Forelimb muscle (tissue), 1 donor: ENCODE results near the gene IPMK. TPM values are rescaled to one million over a fixed set of nuclear protein-coding genes. Genes with fewer than 3 reads are reported as not detected.
"Not testable (repeated sequence)": the region's sequence is repeated elsewhere in the genome, so short reads cannot be mapped to it uniquely, and the experiment has no call there.

Experiments used
- DNase-seq: peaks from one replicate; pipeline ENCODE4 v3.0.0-alpha.2; 2013; ENCODE audit warnings: low read depth
- polyA plus RNA-seq: library from polyadenylated mRNA; unstranded; fragments of 120-200 nt; gene quantifications from one replicate; pipeline ENCODE4 v1.2.1, GENCODE V29; 2013; ENCODE audit not compliant: insufficient read length

IPMK gene
- polyA plus RNA-seq, 1 donor, result 3.3 TPM

DNA sequence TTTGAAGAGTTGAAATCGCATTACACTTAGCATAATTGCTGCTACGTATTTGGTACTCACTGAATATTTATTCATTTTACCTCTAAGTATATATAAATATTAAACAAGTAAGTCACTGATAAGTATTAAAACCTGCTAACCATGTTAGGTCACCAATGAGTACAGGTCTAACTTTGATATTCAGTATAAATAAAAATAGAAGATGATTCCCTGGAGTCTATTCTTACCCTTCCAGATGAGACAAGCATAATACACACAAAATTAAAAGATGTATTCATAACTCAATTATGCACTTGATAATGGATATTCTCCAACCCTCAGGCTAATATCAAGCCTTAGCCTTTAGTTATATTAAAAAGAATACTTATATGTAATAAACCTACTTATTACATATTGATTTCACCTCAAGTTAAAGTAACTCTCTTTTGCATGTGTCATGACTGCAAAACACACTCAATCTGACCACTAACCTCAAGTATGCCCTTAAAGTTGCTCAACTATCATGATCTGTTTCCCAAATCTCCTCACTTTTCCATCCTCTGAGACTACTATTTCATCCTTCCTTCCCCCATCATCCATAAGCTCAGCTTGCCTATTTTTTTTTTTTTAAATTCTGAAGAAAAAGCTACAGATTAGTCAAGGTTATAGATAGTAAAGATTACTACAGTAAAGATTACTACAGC, 46.8 kb downstream of the IPMK start:
- DNase-seq, result no peak

DNA sequence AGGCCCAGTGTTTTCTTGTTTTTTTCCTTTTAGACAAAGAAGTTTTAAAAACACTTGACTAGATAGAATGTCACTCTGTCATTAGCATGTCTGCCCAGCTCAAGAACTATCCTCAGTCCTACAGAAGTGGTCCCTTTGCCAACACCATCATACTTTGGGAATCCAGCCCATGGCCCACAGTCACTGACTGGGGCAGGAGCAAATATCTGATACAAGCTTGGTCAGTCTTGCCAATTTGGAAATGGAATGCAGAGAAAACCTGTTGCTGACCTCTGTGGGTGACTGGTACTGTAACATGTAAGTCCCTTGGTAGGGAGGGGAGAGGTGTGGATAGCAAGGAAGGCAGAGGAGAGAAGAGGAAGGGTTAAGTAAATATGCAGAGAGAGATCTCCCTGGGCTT, 47.8 kb downstream of the IPMK start:
- no peak for DNase-seq

DNA sequence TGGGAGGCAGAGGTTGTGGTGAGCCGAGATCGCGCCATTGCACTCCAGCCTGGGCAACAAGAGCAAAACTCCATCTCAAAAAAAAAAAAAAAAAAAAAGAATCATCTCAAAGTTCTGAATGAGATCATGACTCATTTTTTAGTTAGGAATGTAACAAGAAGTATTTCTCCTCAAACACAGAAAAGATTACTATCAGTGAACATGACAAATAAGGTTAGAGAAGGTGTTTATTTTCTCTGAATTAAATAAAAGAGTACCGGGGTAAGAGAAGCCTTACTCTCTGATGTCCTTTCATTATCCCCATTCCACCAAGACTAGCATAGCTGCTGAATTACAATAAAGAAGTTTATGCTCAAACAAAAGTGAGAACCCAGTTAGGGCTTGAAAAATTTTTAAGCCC, 50.1 kb downstream of the IPMK start:
- no peak for DNase-seq

DNA sequence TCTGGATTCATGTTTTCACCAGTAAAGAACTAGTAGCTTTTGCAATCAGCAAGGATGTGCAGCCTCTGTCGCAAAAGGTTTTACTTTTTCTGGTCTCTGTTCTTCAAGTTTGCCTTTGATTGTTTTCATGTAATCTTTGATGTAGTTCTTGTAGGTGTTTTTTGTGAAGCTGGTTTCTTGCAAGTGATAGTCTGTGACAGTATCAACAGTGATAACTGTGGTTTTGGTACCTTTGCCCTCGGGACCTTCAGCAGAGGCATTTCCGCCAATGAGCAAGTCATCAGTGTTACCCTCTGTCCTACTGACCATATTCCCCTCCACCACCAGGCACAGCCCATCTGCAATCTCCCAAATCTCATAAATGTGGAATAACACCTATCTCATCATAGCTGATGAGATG, 55.1 kb downstream of the IPMK start:
- DNase-seq, result no peak

DNA sequence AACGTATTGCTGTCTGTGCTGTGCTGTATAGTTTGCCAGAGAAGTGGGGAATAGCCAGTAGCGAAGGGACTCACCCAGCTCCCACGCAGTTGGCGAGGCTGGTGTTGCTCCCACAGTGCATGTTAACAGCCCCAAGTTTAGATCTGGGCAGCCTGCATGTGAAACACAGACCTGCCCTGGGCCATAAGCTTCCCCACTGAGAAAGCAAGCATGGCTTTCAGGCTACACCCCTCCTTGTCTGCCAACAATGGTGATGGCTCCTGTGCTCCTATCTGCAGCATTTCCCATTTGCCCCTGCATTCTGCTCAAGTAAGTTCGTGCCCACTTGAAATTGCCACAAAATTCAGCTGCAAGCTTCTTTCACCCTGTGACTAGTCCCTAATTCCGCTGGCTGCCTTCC, 57.5 kb downstream of the IPMK start:
- DNase-seq, result no peak

DNA sequence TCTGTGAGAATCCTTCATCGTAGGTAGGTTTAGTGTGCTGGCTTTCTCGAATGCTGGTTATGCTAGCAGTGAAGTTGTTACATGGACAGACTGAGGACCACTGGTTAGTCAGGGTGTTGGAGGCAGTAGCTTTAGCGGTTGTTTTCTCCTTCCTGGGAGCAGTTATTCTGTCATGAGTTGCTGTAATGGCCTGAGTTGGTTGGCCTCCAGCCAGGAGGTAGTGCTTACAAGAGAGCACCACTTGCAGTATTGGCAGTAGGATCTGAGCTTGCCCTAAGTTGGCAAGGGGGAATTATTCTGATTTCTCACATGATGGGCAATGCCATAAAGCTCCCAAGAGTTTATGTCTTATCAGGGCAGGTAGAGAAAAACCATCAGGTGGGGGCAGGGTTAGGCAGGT, 58.0 kb downstream of the IPMK start:
- DNase-seq, result no peak

DNA sequence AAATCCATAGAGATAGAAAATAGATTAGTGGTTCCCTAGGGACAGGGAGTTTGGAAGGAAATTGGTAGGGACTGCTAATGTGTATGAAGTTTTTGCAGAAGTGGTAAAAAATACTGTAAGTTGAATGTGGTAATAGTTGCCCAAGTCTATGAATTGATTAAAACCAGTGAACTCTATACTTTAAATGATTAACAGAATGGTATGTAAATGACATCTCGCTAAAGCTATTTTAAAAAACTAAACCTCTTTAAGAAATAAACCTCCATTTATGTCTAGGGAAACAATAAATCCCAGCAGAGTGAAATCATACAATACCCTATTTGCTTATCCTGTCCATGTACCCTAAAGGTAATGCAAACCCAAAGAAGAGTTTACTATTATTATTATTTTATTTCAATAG, 61.4 kb downstream of the IPMK start:
- DNase-seq, result no peak

DNA sequence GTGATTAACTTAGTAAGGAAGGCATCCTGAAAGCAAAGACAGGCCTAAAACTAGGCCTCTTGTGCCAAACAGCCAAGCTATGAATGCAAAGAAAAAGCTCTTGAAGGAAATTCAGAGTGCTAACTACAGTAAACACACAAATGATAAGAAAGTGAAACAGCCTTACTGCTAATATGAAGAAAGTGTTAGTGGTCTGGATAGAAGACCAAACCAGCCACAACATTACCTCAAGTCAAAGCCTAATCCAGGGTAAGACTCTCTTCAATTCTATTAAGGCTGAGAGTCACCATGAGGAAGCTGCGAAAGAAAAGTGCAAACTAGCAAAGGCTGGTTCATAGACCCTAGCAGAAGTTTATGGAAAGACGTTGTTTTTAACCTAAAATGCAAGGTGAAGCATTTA, 66.0 kb downstream of the IPMK start:
- no peak for DNase-seq

DNA sequence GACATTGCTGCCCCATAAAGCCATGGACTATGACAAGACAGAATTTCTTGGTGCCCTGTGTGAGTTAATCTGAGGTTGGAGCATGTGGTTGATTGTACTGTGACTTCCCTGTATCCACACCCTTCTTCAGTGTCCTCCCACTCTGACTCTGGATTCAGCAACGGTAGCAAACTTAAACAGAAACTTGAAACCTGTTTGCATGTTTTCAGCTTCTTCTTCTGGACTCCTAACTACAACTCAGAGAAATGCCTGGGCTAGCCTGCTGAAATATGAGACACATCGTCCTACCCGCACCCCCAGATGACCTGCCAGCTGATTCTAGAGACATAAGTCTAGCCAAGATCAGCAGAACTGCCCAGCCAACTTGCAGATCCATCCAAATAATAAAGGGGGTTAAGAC, 78.4 kb downstream of the IPMK start:
- no peak for DNase-seq

DNA sequence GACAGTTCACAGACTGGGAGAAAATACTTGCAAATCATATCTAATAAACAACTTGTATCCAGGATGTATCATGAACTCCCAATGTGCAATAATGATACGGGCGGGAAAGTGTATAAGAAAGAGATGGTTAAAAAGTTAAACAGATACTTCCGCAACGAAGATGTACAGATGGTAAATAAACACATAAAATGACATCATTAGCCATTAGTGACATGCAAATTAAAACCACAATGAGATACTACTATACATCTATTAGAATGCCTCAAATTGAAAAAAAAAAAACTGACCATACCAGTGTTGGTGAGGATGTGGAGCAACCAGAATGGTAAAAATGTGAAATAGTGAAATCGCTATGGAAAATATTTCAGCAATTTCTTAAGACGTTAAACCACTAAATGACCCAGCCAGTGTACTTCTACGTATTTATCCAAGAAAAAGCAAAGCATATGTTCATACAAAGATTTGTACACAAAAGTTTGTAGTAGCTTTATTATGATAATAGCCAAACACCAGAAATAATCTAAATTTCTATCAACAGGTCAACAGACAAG, 83.5 kb downstream of the IPMK start:
- DNase-seq, result no peak

DNA sequence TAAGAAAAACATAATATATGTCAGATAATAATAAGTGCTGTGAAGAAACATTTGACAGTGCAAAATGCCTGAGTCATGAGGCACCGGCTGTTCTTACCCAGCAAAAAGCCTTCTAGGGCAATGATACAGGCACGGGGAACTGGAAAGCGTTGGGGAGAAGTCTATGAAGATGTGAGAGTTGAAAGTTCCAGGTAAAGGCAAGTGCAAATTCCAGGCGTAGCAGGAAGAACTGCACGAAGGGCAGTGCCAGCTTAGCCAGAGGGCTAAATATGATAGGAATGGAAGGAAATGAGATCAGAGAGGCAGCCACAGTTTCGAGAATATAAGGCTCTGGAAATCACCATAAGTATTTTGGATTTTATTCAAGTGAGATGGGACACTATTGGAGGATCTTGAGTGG, 87.0 kb downstream of the IPMK start:
- no peak for DNase-seq

DNA sequence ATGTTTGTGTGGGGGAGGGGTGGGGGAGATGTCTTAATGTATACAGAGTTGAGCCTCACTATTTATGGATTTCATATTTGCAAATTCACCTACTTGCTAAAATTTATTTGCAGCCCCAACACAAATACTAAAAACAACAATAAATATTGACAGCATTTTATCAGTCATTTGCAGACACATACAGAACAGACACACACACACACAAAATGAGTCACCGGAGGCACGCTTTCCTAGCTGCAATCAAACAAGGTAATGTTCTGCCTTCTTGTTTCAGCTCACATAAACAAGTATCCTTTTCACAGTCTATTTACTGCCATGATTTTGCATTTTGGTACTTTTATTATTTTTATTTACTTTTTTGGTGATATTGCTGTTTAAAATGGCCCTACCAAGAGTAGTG, 88.5 kb downstream of the IPMK start:
- no peak for DNase-seq

DNA sequence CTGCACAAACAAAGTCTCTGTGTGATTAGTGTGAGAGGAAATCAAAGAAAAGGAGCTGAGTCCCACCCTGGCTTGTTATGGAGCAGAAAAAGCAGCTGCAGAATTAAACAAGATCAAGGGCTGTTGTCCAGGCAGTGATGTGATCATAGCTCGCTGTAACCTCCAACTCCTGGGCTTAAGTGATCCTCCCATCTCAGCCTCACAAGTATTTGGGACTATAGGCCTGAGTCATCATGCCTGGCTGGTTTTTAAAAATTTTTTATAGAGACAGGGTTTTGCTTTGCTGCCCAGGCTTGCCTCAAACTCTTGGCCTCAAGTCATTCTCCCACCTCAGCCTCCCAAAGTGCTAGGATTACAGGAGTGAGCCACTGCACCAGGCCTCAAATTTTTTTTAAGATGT, 88.9 kb downstream of the IPMK start:
- DNase-seq, result no peak

DNA sequence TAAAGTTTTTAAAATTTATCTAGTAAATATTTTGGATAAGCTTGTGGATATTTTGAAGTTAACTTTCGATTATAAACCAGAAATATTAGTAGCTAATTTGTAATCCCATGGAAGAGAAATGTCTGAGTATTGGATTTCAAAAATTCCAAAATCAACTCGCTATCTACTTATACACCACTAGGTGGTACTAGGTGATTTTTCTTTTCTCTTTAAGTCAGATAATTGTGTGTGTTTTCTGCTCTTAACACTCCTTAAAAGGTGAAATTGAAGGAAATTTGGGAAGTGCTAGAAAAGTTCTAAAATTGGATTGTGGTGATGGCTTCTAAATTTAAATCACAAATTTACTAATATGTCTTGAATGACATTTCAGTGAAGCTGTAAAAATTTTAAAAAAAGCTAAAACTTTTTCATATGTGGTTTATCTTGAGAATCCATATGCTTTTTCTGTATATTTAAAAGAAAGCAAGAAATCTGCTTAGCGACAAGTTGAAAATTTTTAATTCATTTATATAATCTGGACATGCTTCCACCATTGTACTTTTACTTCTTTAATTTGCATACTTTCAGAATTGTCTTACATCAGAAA, 90.2 kb downstream of the IPMK start:
- DNase-seq, result no peak

DNA sequence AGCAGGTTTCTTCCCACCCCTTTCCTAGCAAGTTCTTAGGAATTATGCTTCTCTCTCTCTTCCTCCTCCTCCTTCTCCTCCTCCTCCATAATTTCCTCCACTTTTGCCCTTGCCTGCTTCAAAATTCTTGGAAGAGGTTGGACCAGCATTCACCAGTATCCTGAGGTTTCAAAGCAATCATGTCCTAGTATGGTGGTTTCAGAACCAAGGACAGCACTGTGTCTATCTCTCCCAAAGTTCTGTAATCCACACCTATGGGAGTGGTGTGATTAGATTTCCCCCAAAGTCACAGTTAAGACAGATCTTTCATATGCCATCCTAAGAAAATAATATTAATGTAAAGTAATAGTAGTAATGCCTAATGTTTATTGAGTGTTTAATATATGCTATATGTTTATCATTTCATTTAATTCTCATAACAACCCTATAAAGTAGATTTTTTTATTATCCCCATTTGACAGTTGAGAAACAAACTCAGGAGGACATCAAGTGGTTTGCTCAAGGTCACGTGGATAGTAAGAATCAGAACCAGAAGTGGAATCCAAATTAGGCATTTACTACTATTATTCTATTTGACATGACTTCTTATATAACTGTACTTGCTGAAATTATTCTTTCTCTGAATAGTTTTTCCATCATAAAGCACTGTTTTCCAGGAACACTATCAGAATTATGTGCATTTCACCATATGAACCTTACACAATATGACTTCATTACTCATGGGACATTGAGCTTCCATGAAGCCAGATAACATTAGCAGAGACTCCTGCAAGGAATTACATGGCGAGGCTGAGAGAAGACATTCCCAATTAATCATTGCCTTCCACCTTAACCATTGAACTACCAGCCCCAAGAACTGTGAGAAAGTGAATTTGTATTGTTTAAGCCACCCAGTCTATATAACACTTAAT, 91.4 kb downstream of the IPMK start:
- no peak for DNase-seq

DNA sequence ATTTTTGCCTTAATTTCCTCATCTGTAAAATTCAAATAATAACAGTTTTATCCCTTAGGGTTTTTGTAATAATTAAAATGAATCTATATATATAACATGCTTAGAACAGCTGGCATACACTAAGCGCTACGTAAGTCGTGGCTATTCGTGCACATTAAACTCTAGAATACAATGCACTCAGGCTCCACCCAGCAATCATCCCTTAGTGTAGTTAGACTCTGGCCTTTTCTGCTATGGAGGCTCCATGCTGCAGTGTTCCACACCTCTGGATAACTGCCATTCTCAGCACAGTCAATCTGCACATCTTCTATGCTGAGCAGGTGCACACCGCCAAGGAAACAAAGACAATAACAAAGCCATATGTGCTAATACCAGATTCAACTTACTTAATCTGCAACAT, 92.9 kb downstream of the IPMK start:
- DNase-seq, result no peak

DNA sequence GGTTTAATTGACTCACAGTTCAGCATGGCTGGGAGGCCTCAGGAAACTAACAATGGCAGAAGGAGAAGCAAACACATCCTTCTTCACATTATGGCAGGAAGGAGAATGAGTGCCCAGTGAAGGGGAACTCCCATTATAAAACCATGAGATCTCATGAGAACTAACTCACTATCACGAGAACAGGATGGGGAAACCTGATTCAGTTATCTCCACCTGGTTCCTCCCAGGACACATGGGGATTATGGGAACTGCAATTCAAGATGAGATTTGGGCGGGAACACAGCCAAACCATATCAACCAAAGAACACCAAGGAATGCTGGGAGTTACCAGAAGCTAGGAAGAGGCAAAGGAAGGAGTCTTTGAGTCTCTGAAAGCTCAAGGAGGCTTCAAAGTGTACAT, 94.3 kb downstream of the IPMK start:
- DNase-seq, result no peak

DNA sequence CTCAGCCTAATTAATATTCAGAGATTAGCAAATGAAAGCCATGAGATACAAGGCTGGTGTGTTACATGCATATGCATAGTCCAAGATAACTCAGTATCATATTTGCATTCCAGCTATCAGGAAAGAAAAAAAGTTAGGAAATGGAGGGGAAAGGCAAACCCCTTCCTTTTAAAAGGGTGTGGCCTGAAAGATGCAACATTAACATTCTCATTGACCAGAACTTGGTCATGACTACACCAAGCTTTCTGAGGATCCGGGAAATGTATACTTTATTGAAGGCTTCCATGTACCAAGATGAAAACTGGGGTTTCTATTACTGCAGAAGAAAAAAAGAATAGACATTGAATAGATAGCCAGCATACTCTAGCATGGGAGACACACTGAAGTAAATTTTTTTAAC, 96.5 kb downstream of the IPMK start:
- no peak for DNase-seq

DNA sequence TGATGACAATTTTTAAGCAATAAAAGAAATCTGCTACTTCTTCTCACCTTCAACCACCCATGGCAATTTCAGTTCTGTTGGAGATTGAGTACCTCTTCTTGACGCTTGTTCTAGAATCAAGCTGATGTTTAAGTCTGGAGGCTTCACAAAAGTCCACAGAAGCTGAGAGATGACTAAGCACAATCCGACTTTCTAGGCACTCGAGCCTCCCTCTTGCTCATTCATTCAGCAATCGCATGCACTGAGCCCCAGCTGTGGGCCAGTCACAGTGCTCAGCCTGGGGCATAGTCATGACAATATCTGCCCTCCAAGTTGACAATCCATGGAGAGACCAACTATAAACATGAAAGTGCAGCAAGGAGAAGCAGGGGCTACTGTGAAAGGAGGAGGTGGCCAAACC, 103.2 kb downstream of the IPMK start:
- no peak for DNase-seq

DNA sequence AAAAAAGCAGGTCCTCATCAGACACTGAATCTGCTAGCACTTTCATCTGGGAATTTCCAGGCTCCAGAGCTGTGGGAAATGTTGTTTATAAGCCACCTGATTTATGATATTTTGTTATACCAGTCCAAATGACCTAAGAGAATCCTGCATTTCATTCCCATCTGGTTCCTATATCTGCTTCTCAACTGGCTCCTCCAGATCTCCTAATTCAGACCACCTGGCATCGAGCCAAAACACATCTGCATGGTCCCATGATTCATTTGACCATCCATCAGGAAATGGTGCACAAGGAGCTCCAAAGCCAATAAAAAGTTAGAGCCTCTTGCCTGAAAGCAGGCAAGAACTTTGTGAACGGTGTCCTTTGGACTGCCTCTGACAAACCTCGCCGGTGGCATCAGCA, 108.9 kb downstream of the IPMK start:
- DNase-seq, result no peak

DNA sequence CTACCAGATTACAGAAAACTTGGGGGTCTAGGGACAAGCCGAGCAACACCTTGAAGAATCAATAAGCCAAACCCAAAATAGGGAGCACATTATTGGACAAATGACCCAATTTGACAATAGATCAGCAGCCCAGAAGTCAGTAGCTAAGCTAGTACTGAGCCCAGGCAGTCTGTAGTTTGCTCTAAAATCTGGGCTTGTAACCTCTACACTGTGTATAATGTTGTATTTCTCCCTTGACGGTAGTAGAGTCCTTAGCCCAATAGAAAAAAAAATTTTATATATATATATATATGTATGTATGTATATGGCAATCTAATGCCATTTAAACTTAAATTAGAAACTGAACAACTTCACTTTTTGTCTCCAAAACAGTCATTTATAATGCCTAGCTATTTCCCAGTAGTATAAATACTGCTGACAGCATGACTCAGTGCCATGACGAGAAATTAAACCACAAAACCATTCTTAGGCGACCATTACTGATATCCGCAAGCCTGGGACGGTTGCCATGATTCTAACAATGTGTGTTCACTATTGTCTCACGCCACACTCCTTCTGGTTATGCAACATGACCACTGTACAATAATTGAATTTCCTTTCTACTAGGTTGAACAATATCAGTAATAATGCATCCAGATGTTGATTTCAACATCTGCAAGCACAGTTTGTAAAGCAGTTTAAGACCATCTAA, 110.5 kb downstream of the IPMK start:
- no peak for DNase-seq

DNA sequence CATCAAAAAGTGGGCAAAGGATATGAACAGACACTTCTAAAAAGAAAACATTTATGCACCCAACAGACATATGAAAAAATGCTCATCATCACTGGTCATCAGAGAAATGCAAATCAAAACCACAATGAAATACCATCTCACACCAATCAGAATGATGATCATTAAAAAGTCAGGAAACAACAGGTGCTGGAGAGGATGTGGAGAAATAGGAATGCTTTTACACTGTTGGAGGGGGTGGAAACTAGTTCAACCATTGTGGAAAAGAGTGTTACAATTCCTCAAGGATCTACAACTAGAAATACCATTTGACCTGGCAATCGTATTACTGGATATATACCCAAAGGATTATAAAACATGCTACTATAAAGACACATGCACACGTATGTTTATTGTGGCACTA, 111.8 kb downstream of the IPMK start:
- DNase-seq, result not testable (repeated sequence)
